A673 (cell line): ENCODE data around the gene PGF.

Experiments
- CTCF ChIP-seq: fragments of 300-800, 200-600 bp; sonication (generic); conservative IDR thresholded peaks from 2 replicates; pipeline ENCODE4 v1.5.1; 2017; ENCODE audit warnings: low read depth, mild to moderate bottlenecking, antibody characterized with exemption, low read length, moderate library complexity, mixed read lengths
- EZH2 ChIP-seq: fragments of 200-600 bp; sonication (generic); IDR thresholded peaks from 2 replicates; pipeline ENCODE4 v1.6.1; 2017; ENCODE audit warnings: borderline replicate concordance, low read depth, mild to moderate bottlenecking, mixed read lengths, antibody characterized with exemption, low read length; ENCODE audit not compliant: poor library complexity, severe bottlenecking

GRCh38 chr14:74915826-74916225 is 39.6 kb downstream of the PGF start:
- no peak for TF ChIP-seq CTCF
- TF ChIP-seq EZH2: no peak
